DMS 273 (cell line): ENCODE measurements around the gene ACSF2.
"Not testable (repeated sequence)": the region's sequence is repeated elsewhere in the genome, so short reads cannot be mapped to it uniquely, and the experiment has no call there.

Experiments
- DNase-seq: peaks from one replicate; lab custom pipeline; 2025; ENCODE audit not compliant: unreplicated experiment; lab: John Stamatoyannopoulos, UW

Gene ACSF2

DNA sequence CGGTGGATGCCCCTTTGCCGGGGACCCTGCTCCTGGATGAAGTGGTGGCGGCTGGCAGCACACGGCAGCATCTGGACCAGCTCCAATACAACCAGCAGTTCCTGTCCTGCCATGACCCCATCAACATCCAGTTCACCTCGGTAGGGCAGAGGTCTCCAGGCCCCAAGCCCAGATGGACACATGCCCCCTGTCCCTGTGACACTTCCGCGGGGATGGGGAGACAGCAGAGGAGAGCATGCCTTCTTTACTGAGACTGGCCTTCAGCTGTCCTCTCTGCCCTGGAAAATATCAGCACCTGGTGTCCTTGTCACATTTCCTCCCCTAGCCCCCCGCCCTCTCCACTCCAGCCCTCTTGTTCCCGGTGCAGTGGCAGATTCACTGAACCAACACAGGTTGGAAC lies 36.4 kb downstream of the ACSF2 start:
- no peak for DNase-seq

DNA sequence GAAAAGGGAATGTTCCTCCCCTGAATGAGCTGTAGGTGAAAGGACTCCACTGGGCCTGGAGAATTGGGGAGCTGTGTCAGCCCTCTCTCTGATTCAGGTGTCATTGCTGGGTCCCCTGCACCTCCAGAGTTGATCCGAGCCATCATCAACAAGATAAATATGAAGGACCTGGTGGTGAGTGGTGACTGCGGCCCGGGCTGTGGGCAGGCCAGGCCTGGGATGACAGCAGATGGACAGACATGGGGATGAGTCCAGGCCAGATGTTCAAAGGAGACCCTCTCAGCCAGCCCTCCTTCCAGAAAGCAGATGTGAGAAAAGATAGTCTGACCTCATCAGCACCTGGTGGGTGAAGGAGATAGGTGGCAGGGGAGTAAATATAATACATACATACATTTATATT lies 38.1 kb downstream of the ACSF2 start:
- DNase-seq, result no peak

GRCh38 chr17:50464736-50465135 lies 38.7 kb downstream of the ACSF2 start:
- DNase-seq, result no peak

GRCh38 chr17:50465171-50465570 lies 39.2 kb downstream of the ACSF2 start:
- no peak for DNase-seq

- no peak for DNase-seq
These were observed 39.6 kb downstream of the ACSF2 start for GRCh38 chr17:50465635-50466034.

GRCh38 chr17:50466371-50467113 lies 40.5 kb downstream of the ACSF2 start:
- peak; percentile 38 for DNase-seq

DNA sequence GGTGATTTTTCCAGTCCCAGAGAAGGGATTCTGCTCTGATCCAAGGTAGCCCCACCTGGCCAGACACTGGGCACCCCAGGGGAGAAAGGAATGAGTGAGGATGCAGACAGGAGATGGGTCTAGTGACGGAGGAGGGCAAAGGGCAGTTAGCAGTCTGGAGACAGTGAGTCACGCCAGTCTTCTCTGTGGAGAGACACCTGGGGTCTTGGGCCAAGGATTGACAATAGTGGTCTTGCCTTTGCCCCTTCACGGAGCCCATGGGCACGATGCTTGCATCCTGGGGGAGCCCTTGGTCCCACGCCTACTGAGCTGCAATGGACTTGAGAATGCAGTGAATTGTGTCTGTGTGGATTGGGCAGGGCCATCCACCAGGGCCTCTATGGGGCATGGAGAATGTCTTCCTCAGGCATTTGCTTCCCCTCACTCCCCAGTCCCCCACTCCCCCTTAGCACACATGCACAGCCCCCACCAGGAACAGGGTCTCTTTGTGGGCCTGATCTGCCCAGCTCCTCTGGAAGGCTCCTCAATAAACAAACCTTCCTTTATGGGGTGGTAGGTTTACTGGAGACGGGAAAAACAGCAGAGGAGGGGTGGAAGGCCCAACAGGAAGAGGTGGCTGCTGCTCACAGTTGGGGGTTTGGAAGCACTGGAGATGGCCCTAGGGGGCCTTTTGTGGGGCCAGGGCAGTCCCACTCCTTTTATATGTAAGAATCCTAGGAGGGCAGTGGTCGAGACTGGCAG lies 41.3 kb downstream of the ACSF2 start:
- DNase-seq, result no peak

DNA sequence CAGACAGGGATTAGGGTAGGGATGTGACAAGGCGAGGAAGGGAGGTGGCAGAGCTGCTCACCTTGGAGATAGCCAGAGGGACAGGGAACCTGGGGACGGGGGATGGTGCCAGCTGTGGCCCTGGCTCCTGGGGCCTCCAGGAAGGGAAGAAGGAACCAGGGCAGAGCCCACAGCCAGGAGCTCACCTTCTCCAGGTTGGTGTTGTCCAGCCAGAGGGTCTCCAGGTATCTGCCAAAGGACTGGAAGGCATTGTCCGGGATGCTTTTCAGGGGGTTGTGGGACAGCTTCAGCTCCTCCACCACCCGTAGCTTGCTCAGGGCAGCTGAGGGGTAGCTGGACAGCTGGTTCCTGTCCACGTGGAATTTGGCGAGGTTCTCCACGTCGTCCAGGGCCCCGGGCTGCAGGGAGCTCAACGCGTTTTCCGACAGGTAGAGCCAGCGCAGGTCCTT lies 41.9 kb downstream of the ACSF2 start:
- DNase-seq, result no peak

GRCh38 chr17:50468304-50469207 lies 42.5 kb downstream of the ACSF2 start, which contains the start of gene CHAD:
CHAD (minus strand) TSS chr17:50468880; CDS start chr17:50468813, 67 bp downstream.
- no peak for DNase-seq

GRCh38 chr17:50469208-50469605 lies 43.2 kb downstream of the ACSF2 start:
- DNase-seq, result no peak

DNA sequence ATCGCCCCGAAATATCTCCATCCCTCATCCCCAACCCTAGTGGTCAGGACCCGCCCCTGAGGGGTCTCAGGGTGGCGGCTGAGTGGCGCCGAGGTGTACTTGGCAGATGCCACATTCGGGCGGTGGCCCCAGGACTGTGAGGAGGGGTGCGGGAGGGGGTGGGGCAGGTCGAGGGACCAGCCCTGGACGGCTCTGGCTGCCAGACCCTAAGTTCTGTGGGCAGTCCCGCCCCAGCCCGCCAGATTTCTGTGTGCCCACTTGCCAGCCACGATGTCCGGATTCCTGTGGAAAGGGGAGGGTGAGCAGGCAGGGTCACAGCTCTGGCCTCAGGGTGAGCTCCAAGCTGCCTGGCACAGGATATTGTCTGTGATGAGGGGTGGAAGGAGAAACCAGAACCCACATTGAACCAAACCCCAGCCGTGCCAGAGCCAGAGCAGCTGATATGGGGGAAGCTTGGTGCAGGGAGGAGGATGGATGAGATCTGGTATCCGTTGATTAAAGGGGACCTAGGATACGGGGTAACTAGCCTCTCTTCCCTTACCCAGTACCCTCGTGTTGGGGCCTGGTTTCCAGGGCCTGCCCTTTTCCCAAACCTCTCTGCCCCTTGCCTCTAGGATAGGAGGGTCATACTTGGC lies 43.8 kb downstream of the ACSF2 start:
- DNase-seq, result no peak

DNA sequence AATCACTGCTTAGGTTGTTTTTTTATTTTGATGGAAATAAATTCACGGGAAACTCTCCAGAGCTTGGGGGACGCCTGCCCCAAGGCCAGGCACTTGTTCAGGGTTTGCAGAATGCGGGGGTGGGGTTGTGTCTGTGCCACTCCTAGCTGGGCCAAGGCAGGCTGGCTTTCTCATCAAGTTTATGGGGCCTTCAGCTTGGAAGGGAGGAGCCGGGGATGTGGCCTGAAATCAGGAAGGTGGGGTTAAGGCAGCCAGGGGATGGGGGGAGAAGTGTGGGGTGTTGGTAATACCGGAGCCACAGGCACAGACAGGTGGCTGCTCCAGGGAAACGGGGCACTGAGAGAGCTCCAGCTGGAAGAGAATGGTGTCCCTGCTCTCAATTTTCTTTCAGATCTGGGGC lies 44.4 kb downstream of the ACSF2 start:
- peak; percentile 53 for DNase-seq

GRCh38 chr17:50471009-50471905 lies 45.2 kb downstream of the ACSF2 start:
- no peak for DNase-seq

GRCh38 chr17:50472286-50472685 lies 46.3 kb downstream of the ACSF2 start:
- DNase-seq, result no peak

- DNase-seq, result not testable (repeated sequence)
These were observed 46.7 kb downstream of the ACSF2 start for GRCh38 chr17:50472761-50473161.

GRCh38 chr17:50473901-50474300 lies 47.9 kb downstream of the ACSF2 start:
- no peak for DNase-seq

GRCh38 chr17:50474523-50474922 lies 48.5 kb downstream of the ACSF2 start:
- no peak for DNase-seq

DNA sequence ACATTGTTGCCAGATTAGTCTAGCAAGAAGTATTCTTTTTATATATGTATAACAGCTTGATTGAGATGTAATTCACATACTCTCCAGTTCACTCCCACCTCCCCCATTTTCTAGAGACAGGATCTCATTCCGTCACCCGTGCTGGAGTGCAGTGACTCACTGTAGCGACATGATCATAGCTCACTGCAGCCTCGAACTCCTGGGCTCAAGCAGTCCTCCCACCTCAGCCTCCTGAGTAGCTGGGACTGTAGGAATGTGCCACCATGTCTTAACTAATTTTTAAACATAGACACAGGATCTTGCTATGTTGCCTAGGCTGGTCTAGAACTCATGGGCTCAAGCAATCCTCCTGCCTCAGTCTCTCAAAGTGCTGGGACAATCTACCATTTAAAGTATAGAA lies 49.3 kb downstream of the ACSF2 start:
- no peak for DNase-seq

DNA sequence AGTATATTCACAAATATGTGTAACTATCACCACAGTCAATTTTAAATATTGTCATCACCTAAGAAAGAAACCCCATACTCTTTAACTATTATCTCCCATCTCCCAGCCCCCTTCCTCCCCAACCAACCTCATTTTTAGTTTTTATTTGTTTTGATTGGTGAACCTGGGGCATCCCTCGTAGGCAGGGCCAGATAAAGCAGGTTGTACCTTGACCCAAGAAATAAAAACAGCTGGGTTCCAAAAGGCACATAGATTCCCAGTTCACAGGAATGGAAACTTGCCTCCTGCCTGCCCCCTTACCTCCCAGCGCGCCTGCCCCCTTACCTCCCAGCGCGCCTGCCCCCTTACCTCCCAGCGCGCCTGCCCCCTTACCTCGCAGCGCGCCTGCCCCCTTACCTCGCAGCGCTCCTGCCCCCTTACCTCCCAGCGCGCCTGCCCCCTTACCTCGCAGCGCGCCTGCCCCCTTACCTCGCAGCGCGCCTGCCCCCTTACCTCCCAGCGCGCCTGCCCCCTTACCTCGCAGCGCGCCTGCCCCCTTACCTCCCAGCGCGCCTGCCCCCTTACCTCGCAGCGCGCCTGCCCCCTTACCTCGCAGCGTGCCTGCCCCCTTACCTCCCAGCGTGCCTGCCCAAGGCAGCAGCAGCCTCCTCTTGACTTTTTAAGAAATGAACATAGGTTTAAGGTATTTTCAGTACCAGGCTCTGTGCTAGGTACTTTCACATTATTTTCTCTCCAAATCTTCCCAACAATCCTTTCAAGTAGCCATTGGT lies 49.9 kb downstream of the ACSF2 start:
- not testable (repeated sequence) for DNase-seq
